Measurements from ENCODE around the gene ATP2B1.

ATP2B1 gene

GRCh38 chr12:89733579-89734201 is 25.1 kb upstream of the ATP2B1 start:
- Mint-ChIP-seq H3K36me3 (ENCODE audit: insufficient read depth) (no peaks in the 10 kb centered on the region), H3K27me3 (no peaks in the 10 kb centered on the region), H3K4me1 (peaks cover 7% of the 10 kb centered on the region), H3K9me3 (peaks cover 5% of the 10 kb centered on the region), H3K4me3 (no peak overlapping the region), H3K27ac (ENCODE audit: low read depth) (no peak overlapping the region)
- ATAC-seq (replicated peaks; ENCODE audit: extremely low read depth, poor library complexity, severe bottlenecking) (no peak), DNase-seq (ENCODE audit: low spot score in 2 of 2) (no peak)

GRCh38 chr12:89732522-89732921 is 23.9 kb upstream of the ATP2B1 start:
- DNase-seq (ENCODE audit: low spot score in 2 of 2) (no peak), ATAC-seq (replicated peaks; ENCODE audit: extremely low read depth, poor library complexity, severe bottlenecking) (no peak)
- Mint-ChIP-seq H3K27ac (ENCODE audit: low read depth) (peak overlapping the region; percentile 17), H3K27me3 (no peaks in the 10 kb centered on the region), H3K9me3 (peaks cover under 1% of the 10 kb centered on the region), H3K4me1 (peaks cover 7% of the 10 kb centered on the region), H3K36me3 (ENCODE audit: insufficient read depth) (no peaks in the 10 kb centered on the region), H3K4me3 (no peak overlapping the region)

GRCh38 chr12:89731614-89732013 is 23.0 kb upstream of the ATP2B1 start:
- Mint-ChIP-seq H3K27me3 (no peaks in the 10 kb centered on the region), H3K27ac (ENCODE audit: low read depth) (no peak overlapping the region), H3K4me3 (no peak overlapping the region), H3K9me3 (no peaks in the 10 kb centered on the region), H3K4me1 (peaks cover 7% of the 10 kb centered on the region), H3K36me3 (ENCODE audit: insufficient read depth) (no peaks in the 10 kb centered on the region)
- no peak for ATAC-seq (replicated peaks; ENCODE audit: extremely low read depth, poor library complexity, severe bottlenecking)
- DNase-seq (ENCODE audit: low spot score in 2 of 2), result no peak

- Mint-ChIP-seq H3K9me3 (no peaks in the 10 kb centered on the region), H3K27me3 (no peaks in the 10 kb centered on the region), H3K27ac (ENCODE audit: low read depth) (no peak overlapping the region), H3K4me1 (peaks cover 7% of the 10 kb centered on the region), H3K36me3 (ENCODE audit: insufficient read depth) (no peaks in the 10 kb centered on the region), H3K4me3 (no peak overlapping the region)
- ATAC-seq (replicated peaks; ENCODE audit: extremely low read depth, poor library complexity, severe bottlenecking) (no peak), DNase-seq (ENCODE audit: low spot score in 2 of 2) (no peak)
These were observed 22.5 kb upstream of the ATP2B1 start for GRCh38 chr12:89731089-89731488.

GRCh38 chr12:89729946-89730459 is 21.4 kb upstream of the ATP2B1 start:
- H3K27ac Mint-ChIP-seq (ENCODE audit: low read depth), result no peak overlapping the region
- no peaks in the 10 kb centered on the region for H3K27me3 Mint-ChIP-seq
- no peaks in the 10 kb centered on the region for H3K9me3 Mint-ChIP-seq
- ATAC-seq (replicated peaks; ENCODE audit: extremely low read depth, poor library complexity, severe bottlenecking) (no peak), DNase-seq (ENCODE audit: low spot score in 2 of 2) (no peak)
- H3K4me3 Mint-ChIP-seq, result no peak overlapping the region
- H3K36me3 Mint-ChIP-seq (ENCODE audit: insufficient read depth), result no peaks in the 10 kb centered on the region
- H3K4me1 Mint-ChIP-seq, result peaks cover 7% of the 10 kb centered on the region

- Mint-ChIP-seq H3K36me3 (ENCODE audit: insufficient read depth) (no peaks in the 10 kb centered on the region), H3K27ac (ENCODE audit: low read depth) (no peak overlapping the region), H3K4me1 (no peaks in the 10 kb centered on the region), H3K27me3 (no peaks in the 10 kb centered on the region), H3K9me3 (no peaks in the 10 kb centered on the region), H3K4me3 (no peak overlapping the region)
- no peak for DNase-seq (ENCODE audit: low spot score in 2 of 2)
- ATAC-seq (replicated peaks; ENCODE audit: extremely low read depth, poor library complexity, severe bottlenecking), result no peak
These were observed 14.6 kb upstream of the ATP2B1 start for GRCh38 chr12:89723276-89723675.

GRCh38 chr12:89721291-89721987 is 12.8 kb upstream of the ATP2B1 start:
- Mint-ChIP-seq H3K9me3 (no peaks in the 10 kb centered on the region), H3K27me3 (no peaks in the 10 kb centered on the region), H3K4me1 (no peaks in the 10 kb centered on the region), H3K4me3 (no peak overlapping the region), H3K27ac (ENCODE audit: low read depth) (no peak overlapping the region), H3K36me3 (ENCODE audit: insufficient read depth) (no peaks in the 10 kb centered on the region)
- no peak for DNase-seq (ENCODE audit: low spot score in 2 of 2)
- no peak for ATAC-seq (replicated peaks; ENCODE audit: extremely low read depth, poor library complexity, severe bottlenecking)

GRCh38 chr12:89717759-89718523 is 9.3 kb upstream of the ATP2B1 start:
- Mint-ChIP-seq H3K9me3 (peaks cover 9% of the 10 kb centered on the region), H3K27me3 (no peaks in the 10 kb centered on the region), H3K4me1 (no peaks in the 10 kb centered on the region), H3K4me3 (no peak overlapping the region), H3K36me3 (ENCODE audit: insufficient read depth) (no peaks in the 10 kb centered on the region), H3K27ac (ENCODE audit: low read depth) (no peak overlapping the region)
- no peak for ATAC-seq (replicated peaks; ENCODE audit: extremely low read depth, poor library complexity, severe bottlenecking)
- DNase-seq (ENCODE audit: low spot score in 2 of 2), result no peak

GRCh38 chr12:89712706-89713105 is 4.1 kb upstream of the ATP2B1 start:
- H3K27ac Mint-ChIP-seq (ENCODE audit: low read depth), result no peak overlapping the region
- ATAC-seq (replicated peaks; ENCODE audit: extremely low read depth, poor library complexity, severe bottlenecking) (no peak), DNase-seq (ENCODE audit: low spot score in 2 of 2) (no peak)
- peaks cover 14% of the 10 kb centered on the region for H3K4me1 Mint-ChIP-seq
- no peak overlapping the region for H3K4me3 Mint-ChIP-seq
- peaks cover 9% of the 10 kb centered on the region for H3K9me3 Mint-ChIP-seq
- H3K36me3 Mint-ChIP-seq (ENCODE audit: insufficient read depth), result peaks cover 20% of the 10 kb centered on the region
- H3K27me3 Mint-ChIP-seq, result no peaks in the 10 kb centered on the region

GRCh38 chr12:89710873-89711750 is 2.5 kb upstream of the ATP2B1 start:
- Mint-ChIP-seq H3K27me3 (no peaks in the 10 kb centered on the region), H3K9me3 (peaks cover 9% of the 10 kb centered on the region), H3K27ac (ENCODE audit: low read depth) (peak overlapping the region; percentile 98), H3K36me3 (ENCODE audit: insufficient read depth) (peaks cover 29% of the 10 kb centered on the region), H3K4me1 (peaks cover 30% of the 10 kb centered on the region), H3K4me3 (peak overlapping the region; percentile 93)
- DNase-seq (ENCODE audit: low spot score in 2 of 2) (no peak), ATAC-seq (replicated peaks; ENCODE audit: extremely low read depth, poor library complexity, severe bottlenecking) (no peak)

- H3K9me3 Mint-ChIP-seq, result peaks cover 6% of the 10 kb centered on the region
These were observed 1.6 kb upstream of the ATP2B1 start for GRCh38 chr12:89709995-89710872.

More at GRCh38 chr12:89709995-89710872, 1.6 kb upstream of the ATP2B1 start:
- ATAC-seq (replicated peaks; ENCODE audit: extremely low read depth, poor library complexity, severe bottlenecking) (no peak), DNase-seq (ENCODE audit: low spot score in 2 of 2) (no peak)
- peaks cover 37% of the 10 kb centered on the region for H3K4me1 Mint-ChIP-seq
- peak overlapping the region; percentile 93 for H3K4me3 Mint-ChIP-seq
- H3K27ac Mint-ChIP-seq (ENCODE audit: low read depth), result peak overlapping the region; percentile 98
- H3K36me3 Mint-ChIP-seq (ENCODE audit: insufficient read depth), result peaks cover 29% of the 10 kb centered on the region
- H3K27me3 Mint-ChIP-seq, result no peaks in the 10 kb centered on the region
